ENCODE results near the gene MGAT3. TPM values are rescaled to one million over a fixed set of nuclear protein-coding genes. Genes with fewer than 3 reads are reported as not detected.

Gene MGAT3
- total RNA-seq, 1 donor from 2014 or later: not detected

DNA sequence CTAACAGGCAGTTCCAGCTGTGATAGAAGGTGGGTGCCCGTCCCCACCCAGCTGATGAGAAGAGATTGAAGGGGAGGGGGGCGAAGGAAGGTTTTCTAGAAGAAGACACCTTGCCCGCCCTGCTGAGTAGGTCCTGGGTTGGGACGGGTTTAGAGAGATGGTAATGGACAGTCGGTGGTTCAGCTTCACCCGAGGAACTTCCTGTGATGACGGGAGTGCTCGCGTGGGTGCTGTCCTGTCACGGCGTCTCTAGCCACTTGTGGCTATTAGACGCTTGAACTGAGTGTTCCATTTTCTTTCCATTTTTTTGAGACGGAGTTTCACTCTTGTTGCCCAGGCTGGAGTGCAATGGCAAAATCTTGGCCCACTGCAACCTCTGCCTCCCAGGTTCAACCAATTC, 27.6 kb upstream of the MGAT3 start:
- no peak for DNase-seq (ENCODE audit: low read depth in 2 of 2)

GRCh38 chr22:39429916-39430575, 26.8 kb upstream of the MGAT3 start:
- DNase-seq (ENCODE audit: low read depth in 2 of 2): no peak

- DNase-seq (ENCODE audit: low read depth in 2 of 2): no peak
These were observed 26.1 kb upstream of the MGAT3 start for GRCh38 chr22:39430576-39431150.

GRCh38 chr22:39431216-39431801, 25.5 kb upstream of the MGAT3 start:
- no peak for DNase-seq (ENCODE audit: low read depth in 2 of 2)

DNA sequence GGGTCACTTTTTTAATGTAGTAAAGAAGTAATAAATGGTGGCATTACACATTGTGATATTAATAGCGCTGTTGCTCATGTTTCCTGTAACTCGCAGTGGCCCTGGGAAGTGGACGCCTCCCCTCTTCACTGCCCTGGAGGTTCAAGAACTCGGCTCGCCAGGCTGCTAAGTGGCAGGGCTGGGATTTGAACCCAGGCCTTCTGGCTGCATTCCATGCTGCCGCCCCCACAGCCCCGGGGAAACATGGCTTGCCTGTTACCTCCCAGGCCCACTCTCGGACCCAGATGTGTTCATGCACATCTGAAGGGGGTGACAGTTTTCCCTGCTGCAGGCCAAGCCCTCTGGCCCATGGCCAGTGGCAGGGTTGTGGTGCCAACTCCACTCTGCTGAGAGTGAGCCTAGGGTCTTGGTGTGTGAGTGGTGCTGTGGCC, 25.0 kb upstream of the MGAT3 start:
- DNase-seq (ENCODE audit: low read depth in 2 of 2): peak; percentile 80 to 85

GRCh38 chr22:39432361-39432811, 24.4 kb upstream of the MGAT3 start:
- DNase-seq (ENCODE audit: low read depth in 2 of 2): no peak

GRCh38 chr22:39433476-39434242, 23.2 kb upstream of the MGAT3 start:
- DNase-seq (ENCODE audit: low read depth in 2 of 2): no peak

- DNase-seq (ENCODE audit: low read depth in 2 of 2): no peak
These were observed 22.6 kb upstream of the MGAT3 start for GRCh38 chr22:39434243-39434653.

DNA sequence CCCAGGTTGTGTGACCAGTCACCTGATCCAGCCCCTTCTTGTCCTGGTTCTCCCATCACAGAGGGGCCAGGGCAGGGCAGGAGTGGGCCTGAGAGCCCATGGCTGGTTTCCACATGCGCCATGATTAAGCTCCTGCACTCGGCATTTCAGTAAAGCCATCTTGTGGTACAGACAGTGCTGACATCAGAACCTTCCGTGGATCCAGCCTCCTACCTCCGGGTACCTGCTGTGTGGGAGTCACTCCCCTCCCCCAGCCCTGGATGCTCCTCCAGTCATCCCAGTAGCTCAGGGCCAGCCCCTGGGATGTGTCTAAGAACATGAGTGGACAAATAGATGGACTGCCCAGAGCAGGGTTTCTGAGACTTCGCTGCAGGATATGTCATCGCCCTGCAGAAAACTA, 22.1 kb upstream of the MGAT3 start:
- DNase-seq (ENCODE audit: low read depth in 2 of 2): no peak

- DNase-seq (ENCODE audit: low read depth in 2 of 2): no peak
These were observed 21.2 kb upstream of the MGAT3 start for GRCh38 chr22:39435616-39436015.

- no peak for DNase-seq (ENCODE audit: low read depth in 2 of 2)
These were observed 18.8 kb upstream of the MGAT3 start for GRCh38 chr22:39437791-39438704.

GRCh38 chr22:39439170-39439569, 17.6 kb upstream of the MGAT3 start:
- DNase-seq (ENCODE audit: low read depth in 2 of 2): peak in 1 of 2 donors; percentile 54

GRCh38 chr22:39443398-39443797, 13.4 kb upstream of the MGAT3 start:
- no peak for DNase-seq (ENCODE audit: low read depth in 2 of 2)

- no peak for DNase-seq (ENCODE audit: low read depth in 2 of 2)
These were observed 12.5 kb upstream of the MGAT3 start for GRCh38 chr22:39444247-39444800.

GRCh38 chr22:39444937-39445465, 11.8 kb upstream of the MGAT3 start:
- no peak for DNase-seq (ENCODE audit: low read depth in 2 of 2)

DNA sequence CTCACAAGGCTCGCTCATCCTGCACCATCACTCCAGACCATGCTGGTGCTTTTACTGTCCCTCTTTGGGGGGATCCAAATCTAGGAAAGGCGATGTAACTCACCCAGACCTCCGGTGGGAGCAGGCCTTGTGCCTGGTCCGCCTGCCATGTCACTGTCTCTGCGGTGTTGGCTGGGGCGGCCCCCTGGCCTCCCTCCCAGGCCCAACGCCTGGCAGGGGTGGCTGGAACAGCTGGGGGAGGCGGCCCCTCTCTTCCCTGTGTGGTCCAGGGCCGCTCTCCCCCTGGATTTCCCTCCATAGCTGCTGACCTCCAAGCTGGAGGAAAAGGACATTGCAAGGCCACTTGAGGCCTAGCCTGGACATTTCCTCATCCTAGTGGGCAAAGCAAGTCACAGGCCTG, 11.1 kb upstream of the MGAT3 start:
- DNase-seq (ENCODE audit: low read depth in 2 of 2): no peak

DNA sequence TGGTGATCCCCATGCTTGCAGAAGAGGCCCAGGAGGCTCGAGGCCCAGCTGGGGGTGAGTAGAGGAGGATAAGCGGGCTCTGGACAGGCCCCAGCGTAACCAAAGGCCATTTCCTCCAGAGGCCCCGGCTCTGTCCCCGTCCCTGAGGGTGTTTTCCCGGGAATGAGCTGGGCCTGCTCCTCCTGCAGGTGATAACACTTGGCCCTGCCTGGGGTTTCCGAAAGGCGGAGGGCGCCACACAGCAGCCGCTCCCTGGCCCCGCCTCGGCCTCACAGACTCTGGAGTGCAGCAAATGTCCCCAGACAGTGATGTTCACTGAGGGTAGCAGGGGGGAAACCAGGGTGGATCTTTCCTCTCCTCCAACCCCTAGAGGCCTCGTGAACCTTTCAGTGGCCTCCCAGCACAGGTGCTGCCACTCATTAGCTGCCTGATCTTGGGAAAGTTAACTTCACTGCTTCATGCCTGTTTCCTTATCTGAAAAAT, 10.5 kb upstream of the MGAT3 start:
- DNase-seq (ENCODE audit: low read depth in 2 of 2): no peak

- DNase-seq (ENCODE audit: low read depth in 2 of 2): no peak
These were observed 8.4 kb upstream of the MGAT3 start for GRCh38 chr22:39448205-39449054.

DNA sequence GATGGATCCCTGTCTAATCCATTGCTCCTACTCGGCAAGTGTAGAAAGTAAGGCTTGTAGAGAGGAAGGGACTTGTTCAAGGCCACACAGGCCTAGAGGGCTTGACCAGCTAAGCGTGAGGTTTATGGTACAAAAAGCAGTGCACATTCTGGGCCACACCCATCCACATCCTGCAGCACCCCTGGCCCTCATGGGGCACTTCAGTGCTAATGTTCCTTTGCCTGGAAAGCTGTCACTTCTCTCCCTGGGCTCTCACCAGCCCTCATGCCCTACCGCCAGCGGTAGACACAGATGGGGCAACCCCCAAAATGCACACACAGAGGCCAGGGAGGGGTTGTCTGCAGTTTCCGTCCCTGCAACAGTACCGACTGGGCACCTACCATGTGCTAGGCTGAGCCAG, 7.1 kb upstream of the MGAT3 start:
- no peak for DNase-seq (ENCODE audit: low read depth in 2 of 2)

All from lung microvascular endothelial cell (primary cell).